Activated gamma-delta T cell (primary cell): ENCODE results near the gene CENPP.

Experiments used
- DNase-seq: peaks from one replicate; lab custom pipeline; 2025; lab: John Stamatoyannopoulos, UW

The CENPP gene

GRCh38 chr9:92313624-92314012 lies 12.1 kb upstream of the CENPP start:
- DNase-seq = no peak

GRCh38 chr9:92315456-92315855 lies 10.3 kb upstream of the CENPP start:
- no peak for DNase-seq

- DNase-seq = no peak
Measured at GRCh38 chr9:92324431-92324830, 1.3 kb upstream of the CENPP start.

GRCh38 chr9:92324889-92325268 lies 874 bp upstream of the CENPP start:
- no peak for DNase-seq

- no peak for DNase-seq
Measured at GRCh38 chr9:92325991-92326500, 293 bp downstream of the CENPP start.

- DNase-seq = no peak
Measured at GRCh38 chr9:92327283-92327850, 1.6 kb downstream of the CENPP start.

GRCh38 chr9:92328225-92328624 lies 2.5 kb downstream of the CENPP start:
- no peak for DNase-seq

- no peak for DNase-seq
Measured at GRCh38 chr9:92332577-92333281, 7.0 kb downstream of the CENPP start.

- DNase-seq = no peak
Measured at GRCh38 chr9:92333282-92333634, 7.5 kb downstream of the CENPP start.

- DNase-seq = no peak
Measured at GRCh38 chr9:92341578-92341977, 15.8 kb downstream of the CENPP start.

- DNase-seq = no peak
Measured at GRCh38 chr9:92342825-92343488, 17.2 kb downstream of the CENPP start.

- no peak for DNase-seq
Measured at GRCh38 chr9:92345582-92345981, 19.8 kb downstream of the CENPP start.

GRCh38 chr9:92349771-92350739 lies 24.3 kb downstream of the CENPP start:
- DNase-seq = no peak

GRCh38 chr9:92350740-92351133 lies 25.0 kb downstream of the CENPP start:
- no peak for DNase-seq

GRCh38 chr9:92353051-92353450 lies 27.3 kb downstream of the CENPP start:
- no peak for DNase-seq

GRCh38 chr9:92359394-92359995 lies 33.7 kb downstream of the CENPP start:
- DNase-seq = no peak

GRCh38 chr9:92360083-92360482 lies 34.3 kb downstream of the CENPP start:
- no peak for DNase-seq

- no peak for DNase-seq
Measured at GRCh38 chr9:92369075-92369474, 43.3 kb downstream of the CENPP start.

GRCh38 chr9:92373167-92373566 lies 47.4 kb downstream of the CENPP start:
- no peak for DNase-seq

GRCh38 chr9:92377876-92378275 lies 52.1 kb downstream of the CENPP start:
- DNase-seq = no peak

GRCh38 chr9:92378865-92379560 lies 53.3 kb downstream of the CENPP start:
- DNase-seq = no peak
